Suprapubic skin (tissue), 4 donors: ENCODE measurements around the gene SRF.

Experiments
- CTCF ChIP-seq, 2 donors: fragments of 200-600 bp in 1 of 2; fragments of 450-650 bp in 1 of 2; sonication (generic) in 1 of 2; IDR thresholded peaks; one replicate each; pipeline ENCODE4 v1.5.1; 2016 to 2019; ENCODE audit warnings: antibody characterized with exemption in 2 of 2, mild to moderate bottlenecking in 1 of 2, moderate library complexity in 1 of 2
- EP300 ChIP-seq: sonication (generic); formaldehyde crosslinking; IDR thresholded peaks from one replicate; pipeline ENCODE4 v1.6.1; 2017; ENCODE audit warnings: antibody characterized with exemption
- POLR2A ChIP-seq, 2 donors: fragments of 450-650 bp; IDR thresholded peaks; one replicate each; pipeline ENCODE4 v1.6.1; 2017; ENCODE audit warnings: antibody characterized with exemption in 2 of 2, mild to moderate bottlenecking in 2 of 2, moderate library complexity in 2 of 2
- POLR2AphosphoS5 ChIP-seq, 3 donors: sonication (generic); formaldehyde crosslinking; IDR thresholded peaks; one replicate each; pipeline ENCODE4 v1.6.1; 2017; ENCODE audit warnings: antibody characterized with exemption in 3 of 3

GRCh38 chr6:43171707-43172103 is 636 bp downstream of the SRF start:
- TF ChIP-seq POLR2AphosphoS5 (IDR thresholded peaks at IDR 0.05) (no peak), POLR2A (IDR thresholded peaks at IDR 0.05) (no peak), CTCF (IDR thresholded peaks at IDR 0.05) (no peak), EP300 (no peak)
